Type B pancreatic cell (in vitro differentiated cells): ENCODE measurements around the gene TEX11. TPM values are rescaled to one million over a fixed set of nuclear protein-coding genes. Genes with fewer than 3 reads are reported as not detected.

Experiments
- DNase-seq: peaks from one replicate; pipeline ENCODE4 v3.0.0; 2021; ENCODE audit warnings: mixed read lengths; ENCODE audit not compliant: unreplicated experiment; ENCODE audit errors: extremely low spot score
- H3K27ac Mint-ChIP-seq: 2 replicates; pipeline ENCODE4 v1.8.0; 2021; ENCODE audit warnings: mild to moderate bottlenecking, mixed read lengths
- H3K27me3 Mint-ChIP-seq: 2 replicates; pipeline ENCODE4 v1.8.0; 2021; ENCODE audit warnings: mixed read lengths
- H3K36me3 Mint-ChIP-seq: 2 replicates; pipeline ENCODE4 v1.8.0; 2021; ENCODE audit warnings: mixed read lengths
- H3K4me1 Mint-ChIP-seq: one replicate; pipeline ENCODE4 v1.8.0; 2021; ENCODE audit warnings: mixed read lengths; ENCODE audit not compliant: unreplicated experiment
- H3K4me3 Mint-ChIP-seq: 2 replicates; pipeline ENCODE4 v1.8.0; 2021; ENCODE audit warnings: mild to moderate bottlenecking, mixed read lengths
- H3K9me3 Mint-ChIP-seq: 2 replicates; pipeline ENCODE4 v1.8.0; 2021; ENCODE audit warnings: mixed read lengths
- CTCF ChIP-seq: fragments of 200-600 bp; sonication (generic); conservative IDR thresholded peaks from 2 replicates; pipeline ENCODE4 v1.5.0; 2021; ENCODE audit warnings: antibody characterized with exemption, mild to moderate bottlenecking
- total RNA-seq: library from RNA; stranded (reverse); gene quantifications from 2 replicates; pipeline ENCODE4 v1.2.1, GENCODE V29; 2021; ENCODE audit warnings: low replicate concordance

TEX11 gene
- total RNA-seq, 1 donor from 2014 or later = not detected

GRCh38 chrX:70504772-70505450 is 403.6 kb downstream of the TEX11 start:
- no peak for DNase-seq
- TF ChIP-seq CTCF = no peak
- peaks cover 4% of the 10 kb centered on the region for H3K36me3 Mint-ChIP-seq
- H3K27ac Mint-ChIP-seq = no peak overlapping the region
- peaks cover under 1% of the 10 kb centered on the region for H3K4me1 Mint-ChIP-seq
- peaks cover 4% of the 10 kb centered on the region for H3K9me3 Mint-ChIP-seq
- no peak overlapping the region for H3K4me3 Mint-ChIP-seq
- H3K27me3 Mint-ChIP-seq = no peaks in the 10 kb centered on the region

- H3K27me3 Mint-ChIP-seq = no peaks in the 10 kb centered on the region
- no peak for TF ChIP-seq CTCF
- peaks cover 8% of the 10 kb centered on the region for H3K36me3 Mint-ChIP-seq
- H3K9me3 Mint-ChIP-seq = no peaks in the 10 kb centered on the region
- H3K4me1 Mint-ChIP-seq = no peaks in the 10 kb centered on the region
- no peak overlapping the region for H3K4me3 Mint-ChIP-seq
- no peak for DNase-seq
- H3K27ac Mint-ChIP-seq = no peak overlapping the region
Measured at GRCh38 chrX:70500826-70501225, 407.7 kb downstream of the TEX11 start.

- Mint-ChIP-seq H3K36me3 (peaks cover 5% of the 10 kb centered on the region), H3K4me1 (no peaks in the 10 kb centered on the region), H3K4me3 (no peak overlapping the region), H3K9me3 (no peaks in the 10 kb centered on the region), H3K27me3 (no peaks in the 10 kb centered on the region), H3K27ac (no peak overlapping the region)
- DNase-seq = no peak
- TF ChIP-seq CTCF = no peak
Measured at GRCh38 chrX:70498129-70498528, 410.4 kb downstream of the TEX11 start.

GRCh38 chrX:70497026-70497425 is 411.5 kb downstream of the TEX11 start:
- no peak overlapping the region for H3K27ac Mint-ChIP-seq
- H3K9me3 Mint-ChIP-seq = no peaks in the 10 kb centered on the region
- DNase-seq = no peak
- peaks cover 7% of the 10 kb centered on the region for H3K36me3 Mint-ChIP-seq
- no peaks in the 10 kb centered on the region for H3K4me1 Mint-ChIP-seq
- no peaks in the 10 kb centered on the region for H3K27me3 Mint-ChIP-seq
- TF ChIP-seq CTCF = no peak
- H3K4me3 Mint-ChIP-seq = no peak overlapping the region

GRCh38 chrX:70496491-70496890 is 412.0 kb downstream of the TEX11 start:
- no peak overlapping the region for H3K27ac Mint-ChIP-seq
- no peak for DNase-seq
- no peak for TF ChIP-seq CTCF
- H3K9me3 Mint-ChIP-seq = no peaks in the 10 kb centered on the region
- H3K4me3 Mint-ChIP-seq = no peak overlapping the region
- no peaks in the 10 kb centered on the region for H3K27me3 Mint-ChIP-seq
- H3K4me1 Mint-ChIP-seq = no peaks in the 10 kb centered on the region
- H3K36me3 Mint-ChIP-seq = peaks cover 8% of the 10 kb centered on the region

- H3K4me3 Mint-ChIP-seq = no peak overlapping the region
- H3K27ac Mint-ChIP-seq = no peak overlapping the region
- peaks cover 15% of the 10 kb centered on the region for H3K36me3 Mint-ChIP-seq
- H3K9me3 Mint-ChIP-seq = no peaks in the 10 kb centered on the region
- TF ChIP-seq CTCF = no peak
- DNase-seq = no peak
- no peaks in the 10 kb centered on the region for H3K4me1 Mint-ChIP-seq
- no peaks in the 10 kb centered on the region for H3K27me3 Mint-ChIP-seq
Measured at GRCh38 chrX:70494441-70494840, 414.1 kb downstream of the TEX11 start.
